OCI-LY7 (cell line): ENCODE measurements around the gene SDCBP2.

Source experiments
- CTCF ChIP-seq: fragments of 200-600 bp; sonication (generic); conservative IDR thresholded peaks from 2 replicates; pipeline ENCODE4 v1.5.1; 2014; ENCODE audit warnings: mild to moderate bottlenecking, antibody characterized with exemption, low read length, moderate library complexity, mixed read lengths
- EZH2phosphoT487 ChIP-seq: fragments of 200-600 bp; sonication (generic); IDR thresholded peaks from 2 replicates; pipeline ENCODE4 v1.6.1; 2018; ENCODE audit warnings: low read depth, borderline replicate concordance, mild to moderate bottlenecking, mixed run types, antibody characterized with exemption, low read length, moderate library complexity, mixed read lengths

- TF ChIP-seq CTCF: no peak
- no peak for TF ChIP-seq EZH2phosphoT487
Measured at GRCh38 chr20:1326031-1326930, 2.7 kb downstream of the SDCBP2 start.
